Vagina (tissue), 2 donors: ENCODE data around the gene SAMD4B. TPM values are rescaled to one million over a fixed set of nuclear protein-coding genes. Genes with fewer than 3 reads are reported as not detected.

ENCODE experiments used
- DNase-seq, 2 donors: peaks; one replicate each; pipeline ENCODE4 v3.0.0-alpha.2; 2017; ENCODE audit errors: extremely low spot score in 2 of 2
- H3K27ac ChIP-seq: fragments of 200-600 bp; sonication (generic); one replicate; pipeline ENCODE4 v1.5.1; 2019
- H3K27me3 ChIP-seq: fragments of 200-600 bp; sonication (generic); one replicate; pipeline ENCODE4 v1.5.1; 2019
- H3K36me3 ChIP-seq, 2 donors: fragments of 200-600 bp; sonication (generic); one replicate each; pipeline ENCODE4 v1.5.1; 2017 to 2019
- H3K4me1 ChIP-seq: fragments of 200-600 bp; sonication (generic); one replicate; pipeline ENCODE4 v1.5.1; 2019
- H3K4me3 ChIP-seq, 2 donors: fragments of 200-600 bp; sonication (generic); 1 replicate in 1 of 2; 2 replicates in 1 of 2; pipeline ENCODE4 v1.5.1; 2016 to 2019
- H3K9me3 ChIP-seq: fragments of 200-600 bp; sonication (generic); one replicate; pipeline ENCODE4 v1.5.1; 2019
- POLR2A ChIP-seq, 2 donors: fragments of 450-650 bp; IDR thresholded peaks; one replicate each; pipeline ENCODE4 v1.6.1; 2017; ENCODE audit warnings: antibody characterized with exemption in 2 of 2, mild to moderate bottlenecking in 2 of 2, moderate library complexity in 2 of 2
- POLR2AphosphoS5 ChIP-seq, 2 donors: sonication (generic); formaldehyde crosslinking; IDR thresholded peaks; one replicate each; pipeline ENCODE4 v1.9.0; 2017; ENCODE audit warnings: antibody characterized with exemption in 2 of 2, mild to moderate bottlenecking in 2 of 2, low read depth in 1 of 2; ENCODE audit not compliant: insufficient read depth in 1 of 2
- intact Hi-C: fragments of 100-400 bp; cut with DNase I; formaldehyde crosslinking; loops from one replicate; pipeline ENCODE4 v1.15.1; 2023
- total RNA-seq: library from RNA; depleted of rRNA; stranded (reverse); fragments of >200 nt; gene quantifications from one replicate; pipeline ENCODE4 v1.2.3, GENCODE V29; 2016
- TF ChIP-seq, protein P1 (sequence below), 3 experiments: fragments of 450-650 bp in 2 of 3; fragments of 200-600 bp in 1 of 3; sonication (generic) in 1 of 3; IDR thresholded peaks; one replicate each; pipeline ENCODE4 v1.5.1; 2017 to 2019; ENCODE audit warnings: antibody characterized with exemption in 3 of 3, mild to moderate bottlenecking in 2 of 3, moderate library complexity in 2 of 3

SAMD4B gene
- total RNA-seq, 1 donor from 2014 or later, result 128 TPM

GRCh38 chr19:39381910-39382611 lies 39.8 kb downstream of the SAMD4B start:
- Histone ChIP-seq H3K4me3 (no peak overlapping the region), H3K4me1 (no peaks in the 10 kb centered on the region), H3K9me3 (no peaks in the 10 kb centered on the region), H3K27ac (no peak overlapping the region), H3K36me3 (peaks cover 4 to 85% of the 10 kb centered on the region in 2 donors), H3K27me3 (no peaks in the 10 kb centered on the region)
- DNase-seq, result no peak
- no peak for TF ChIP-seq POLR2A (IDR thresholded peaks at IDR 0.05)
- no peak for TF ChIP-seq POLR2AphosphoS5 (IDR thresholded peaks at IDR 0.05; ENCODE audit: insufficient read depth in 1 of 2, low read depth in 1 of 2)
- intact Hi-C loops, result no loop called here

DNA sequence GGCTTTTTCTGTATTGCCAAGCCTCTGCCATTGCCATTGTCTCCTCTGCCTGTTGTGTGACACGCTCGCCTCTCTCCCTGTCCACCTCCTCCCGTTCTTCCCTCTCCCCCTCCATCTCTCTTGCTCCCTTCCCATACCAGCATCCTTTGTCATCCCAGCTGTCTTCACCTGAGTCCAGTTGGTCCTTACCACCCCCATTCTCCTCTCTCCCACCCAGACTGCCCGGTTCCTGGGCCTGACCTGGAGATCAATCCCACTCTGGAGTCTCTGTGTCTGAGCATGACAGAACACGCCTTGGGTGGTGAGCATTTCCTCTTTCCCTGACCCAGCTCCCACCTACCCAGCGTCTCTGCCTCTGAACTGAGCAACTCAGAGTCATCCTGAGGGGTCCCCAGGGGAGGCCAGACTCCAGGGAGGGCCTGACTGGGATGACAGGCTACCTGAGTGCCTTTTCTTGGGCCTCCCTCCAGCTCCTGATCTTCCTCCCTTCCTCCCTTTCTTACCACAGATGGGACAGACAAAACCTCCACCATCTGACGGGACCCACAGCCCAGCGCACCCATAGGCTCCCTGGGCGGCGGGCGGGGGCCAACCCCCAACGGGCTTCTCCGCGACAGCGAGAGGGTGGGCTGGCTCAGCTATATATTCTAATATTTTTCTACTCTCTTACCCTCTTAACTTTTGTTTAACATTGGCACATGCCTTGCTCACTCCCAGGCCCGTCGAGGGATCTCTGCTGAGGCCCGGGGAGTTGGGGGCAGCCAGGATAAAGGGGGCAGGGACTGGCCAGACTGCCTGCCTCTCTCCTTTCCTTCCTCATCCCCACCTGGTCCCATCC lies 41.0 kb downstream of the SAMD4B start:
- no peaks in the 10 kb centered on the region for H3K4me1 ChIP-seq
- intact Hi-C loops, result no loop called here

GRCh38 chr19:39384839-39385568 lies 42.8 kb downstream of the SAMD4B start:
- no peaks in the 10 kb centered on the region for H3K9me3 ChIP-seq
- H3K4me3 ChIP-seq, result no peak overlapping the region
- DNase-seq, result no peak
- peaks cover 8% of the 10 kb centered on the region for H3K4me1 ChIP-seq
- no peaks in the 10 kb centered on the region for H3K27me3 ChIP-seq
- H3K27ac ChIP-seq, result no peak overlapping the region
- TF ChIP-seq POLR2A (IDR thresholded peaks at IDR 0.05) (no peak), POLR2AphosphoS5 (IDR thresholded peaks at IDR 0.05; ENCODE audit: insufficient read depth in 1 of 2, low read depth in 1 of 2) (no peak)
- TF ChIP-seq, protein P1, sequence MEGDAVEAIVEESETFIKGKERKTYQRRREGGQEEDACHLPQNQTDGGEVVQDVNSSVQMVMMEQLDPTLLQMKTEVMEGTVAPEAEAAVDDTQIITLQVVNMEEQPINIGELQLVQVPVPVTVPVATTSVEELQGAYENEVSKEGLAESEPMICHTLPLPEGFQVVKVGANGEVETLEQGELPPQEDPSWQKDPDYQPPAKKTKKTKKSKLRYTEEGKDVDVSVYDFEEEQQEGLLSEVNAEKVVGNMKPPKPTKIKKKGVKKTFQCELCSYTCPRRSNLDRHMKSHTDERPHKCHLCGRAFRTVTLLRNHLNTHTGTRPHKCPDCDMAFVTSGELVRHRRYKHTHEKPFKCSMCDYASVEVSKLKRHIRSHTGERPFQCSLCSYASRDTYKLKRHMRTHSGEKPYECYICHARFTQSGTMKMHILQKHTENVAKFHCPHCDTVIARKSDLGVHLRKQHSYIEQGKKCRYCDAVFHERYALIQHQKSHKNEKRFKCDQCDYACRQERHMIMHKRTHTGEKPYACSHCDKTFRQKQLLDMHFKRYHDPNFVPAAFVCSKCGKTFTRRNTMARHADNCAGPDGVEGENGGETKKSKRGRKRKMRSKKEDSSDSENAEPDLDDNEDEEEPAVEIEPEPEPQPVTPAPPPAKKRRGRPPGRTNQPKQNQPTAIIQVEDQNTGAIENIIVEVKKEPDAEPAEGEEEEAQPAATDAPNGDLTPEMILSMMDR (IDR thresholded peaks at IDR 0.05), result no peak
- intact Hi-C loops, result no loop called here
- H3K36me3 ChIP-seq, result peaks cover 0 to 77% of the 10 kb centered on the region in 2 donors

More for the DNA sequence above, 41.0 kb downstream of the SAMD4B start:
- H3K36me3 ChIP-seq, result peaks cover 0 to 85% of the 10 kb centered on the region in 2 donors
- H3K4me3 ChIP-seq, result no peak overlapping the region
- H3K27ac ChIP-seq, result no peak overlapping the region
- H3K27me3 ChIP-seq, result no peaks in the 10 kb centered on the region
- no peak for DNase-seq
- TF ChIP-seq, protein P1 (IDR thresholded peaks at IDR 0.05), result no peak
- H3K9me3 ChIP-seq, result no peaks in the 10 kb centered on the region

DNA sequence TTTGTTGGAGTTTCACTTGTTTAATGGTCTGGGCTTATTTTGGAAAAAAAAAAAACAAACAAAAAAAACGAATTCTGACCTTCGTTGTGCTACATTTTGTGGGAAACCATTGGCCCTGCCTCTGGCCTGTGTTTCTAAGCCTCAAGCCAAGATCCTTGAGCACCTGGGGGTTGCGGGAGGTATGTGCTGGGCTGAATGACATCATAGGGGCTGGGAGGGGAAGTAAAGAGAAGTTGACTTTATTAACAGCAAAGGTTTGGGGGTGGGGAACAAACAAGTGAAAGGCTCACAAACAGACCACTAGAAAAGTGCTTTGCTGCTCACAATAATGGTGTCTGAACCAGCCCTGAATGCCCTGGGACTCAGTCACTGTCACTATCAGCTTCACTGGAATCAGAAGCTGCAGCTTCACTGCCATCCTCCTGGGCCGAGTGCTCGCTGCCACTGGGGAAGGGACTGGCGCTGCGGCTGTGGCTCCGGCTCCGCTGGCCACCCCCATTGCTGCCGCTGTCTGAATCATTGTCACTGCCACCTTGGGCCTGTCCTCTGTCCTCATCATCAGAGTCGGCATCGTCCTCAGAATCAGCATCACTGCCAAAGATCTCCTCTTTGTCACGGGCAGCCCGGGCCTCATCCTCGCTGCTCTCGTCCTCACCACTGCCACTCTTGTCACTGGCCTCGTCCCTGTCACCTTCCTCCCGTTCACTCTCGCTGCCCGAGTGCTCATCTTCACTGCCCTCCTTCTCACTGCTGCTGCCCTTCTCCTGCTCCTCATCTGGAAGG lies 43.6 kb downstream of the SAMD4B start:
- H3K9me3 ChIP-seq, result no peaks in the 10 kb centered on the region
- no peak overlapping the region for H3K4me3 ChIP-seq
- no peak overlapping the region for H3K27ac ChIP-seq
- DNase-seq, result no peak
- H3K36me3 ChIP-seq, result peaks cover 0 to 69% of the 10 kb centered on the region in 2 donors
- H3K4me1 ChIP-seq, result peaks cover 14% of the 10 kb centered on the region
- intact Hi-C loops, result no loop called here
- no peaks in the 10 kb centered on the region for H3K27me3 ChIP-seq
- no peak for TF ChIP-seq POLR2AphosphoS5 (IDR thresholded peaks at IDR 0.05; ENCODE audit: insufficient read depth in 1 of 2, low read depth in 1 of 2)
- TF ChIP-seq POLR2A (IDR thresholded peaks at IDR 0.05), result no peak
- TF ChIP-seq, protein P1 (IDR thresholded peaks at IDR 0.05), result no peak

DNA sequence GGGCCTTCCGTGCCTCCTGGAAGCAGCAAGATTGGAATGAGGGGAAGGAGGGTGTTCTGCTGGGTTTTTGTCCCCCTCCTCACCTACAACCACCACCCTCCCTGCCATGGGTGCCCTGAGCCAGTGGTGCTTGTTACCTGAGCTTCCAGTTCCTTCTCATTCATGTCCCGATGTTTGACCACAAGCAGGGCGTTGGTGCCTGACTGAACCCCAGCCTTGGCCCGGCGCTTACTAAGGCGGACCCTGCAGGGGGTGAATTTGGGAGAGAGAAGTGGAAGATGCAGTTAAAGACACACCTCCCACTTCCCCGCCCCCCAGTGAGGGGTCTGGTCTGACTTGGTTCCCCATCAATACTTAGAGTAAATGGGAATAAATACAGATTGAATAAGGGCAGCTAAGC lies 44.3 kb downstream of the SAMD4B start:
- DNase-seq, result no peak
- intact Hi-C loops, result no loop called here
- H3K9me3 ChIP-seq, result no peaks in the 10 kb centered on the region
- H3K36me3 ChIP-seq, result peaks cover 0 to 61% of the 10 kb centered on the region in 2 donors
- no peak overlapping the region for H3K4me3 ChIP-seq
- H3K4me1 ChIP-seq, result peaks cover 14% of the 10 kb centered on the region
- no peak overlapping the region for H3K27ac ChIP-seq
- TF ChIP-seq POLR2AphosphoS5 (IDR thresholded peaks at IDR 0.05; ENCODE audit: insufficient read depth in 1 of 2, low read depth in 1 of 2), result no peak
- no peaks in the 10 kb centered on the region for H3K27me3 ChIP-seq
